Measurements from ENCODE around the gene CDK5R2.
"Not testable (repeated sequence)": the region's sequence is repeated elsewhere in the genome, so short reads cannot be mapped to it uniquely, and the experiment has no call there.

DNA sequence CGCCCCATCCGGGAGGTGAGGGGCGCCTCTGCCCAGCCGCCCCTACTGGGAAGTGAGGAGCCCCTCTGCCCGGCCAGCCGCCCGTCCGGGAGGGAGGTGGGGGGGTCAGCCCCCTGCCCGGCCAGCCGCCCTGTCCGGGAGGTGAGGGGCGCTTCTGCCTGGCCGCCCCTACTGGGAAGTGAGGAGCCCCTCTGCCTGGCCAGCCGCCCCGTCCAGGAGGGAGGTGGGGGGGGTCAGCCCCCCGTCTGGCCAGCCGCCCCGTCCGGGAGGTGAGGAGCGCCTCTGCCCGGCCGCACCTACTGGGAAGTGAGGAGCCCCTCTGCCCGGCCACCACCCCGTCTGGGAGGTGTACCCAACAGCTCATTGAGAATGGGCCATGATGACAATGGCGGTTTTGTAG is 27.7 kb upstream of the CDK5R2 start:
- TF ChIP-seq, protein P1, sequence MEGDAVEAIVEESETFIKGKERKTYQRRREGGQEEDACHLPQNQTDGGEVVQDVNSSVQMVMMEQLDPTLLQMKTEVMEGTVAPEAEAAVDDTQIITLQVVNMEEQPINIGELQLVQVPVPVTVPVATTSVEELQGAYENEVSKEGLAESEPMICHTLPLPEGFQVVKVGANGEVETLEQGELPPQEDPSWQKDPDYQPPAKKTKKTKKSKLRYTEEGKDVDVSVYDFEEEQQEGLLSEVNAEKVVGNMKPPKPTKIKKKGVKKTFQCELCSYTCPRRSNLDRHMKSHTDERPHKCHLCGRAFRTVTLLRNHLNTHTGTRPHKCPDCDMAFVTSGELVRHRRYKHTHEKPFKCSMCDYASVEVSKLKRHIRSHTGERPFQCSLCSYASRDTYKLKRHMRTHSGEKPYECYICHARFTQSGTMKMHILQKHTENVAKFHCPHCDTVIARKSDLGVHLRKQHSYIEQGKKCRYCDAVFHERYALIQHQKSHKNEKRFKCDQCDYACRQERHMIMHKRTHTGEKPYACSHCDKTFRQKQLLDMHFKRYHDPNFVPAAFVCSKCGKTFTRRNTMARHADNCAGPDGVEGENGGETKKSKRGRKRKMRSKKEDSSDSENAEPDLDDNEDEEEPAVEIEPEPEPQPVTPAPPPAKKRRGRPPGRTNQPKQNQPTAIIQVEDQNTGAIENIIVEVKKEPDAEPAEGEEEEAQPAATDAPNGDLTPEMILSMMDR (IDR thresholded peaks at IDR 0.05): not testable (repeated sequence)
- not testable (repeated sequence) for TF ChIP-seq RAD21 (conservative IDR thresholded peaks at IDR 0.05 in 1 of 2, IDR thresholded peaks at IDR 0.05 in 1 of 2); FOXS1 (CRISPR knock-in tag; IDR thresholded peaks at IDR 0.05); POLR2A (IDR thresholded peaks at IDR 0.05; ENCODE audit: low read length); KDM1A (IDR thresholded peaks at IDR 0.05; ENCODE audit: low read depth); ZSCAN20 (CRISPR knock-in tag; IDR thresholded peaks at IDR 0.05); NR3C1 (IDR thresholded peaks at IDR 0.05); RFX5 (IDR thresholded peaks at IDR 0.05); NFE2L2 (conservative IDR thresholded peaks at IDR 0.05; ENCODE audit: low read length)
- TF ChIP-seq, protein P2, sequence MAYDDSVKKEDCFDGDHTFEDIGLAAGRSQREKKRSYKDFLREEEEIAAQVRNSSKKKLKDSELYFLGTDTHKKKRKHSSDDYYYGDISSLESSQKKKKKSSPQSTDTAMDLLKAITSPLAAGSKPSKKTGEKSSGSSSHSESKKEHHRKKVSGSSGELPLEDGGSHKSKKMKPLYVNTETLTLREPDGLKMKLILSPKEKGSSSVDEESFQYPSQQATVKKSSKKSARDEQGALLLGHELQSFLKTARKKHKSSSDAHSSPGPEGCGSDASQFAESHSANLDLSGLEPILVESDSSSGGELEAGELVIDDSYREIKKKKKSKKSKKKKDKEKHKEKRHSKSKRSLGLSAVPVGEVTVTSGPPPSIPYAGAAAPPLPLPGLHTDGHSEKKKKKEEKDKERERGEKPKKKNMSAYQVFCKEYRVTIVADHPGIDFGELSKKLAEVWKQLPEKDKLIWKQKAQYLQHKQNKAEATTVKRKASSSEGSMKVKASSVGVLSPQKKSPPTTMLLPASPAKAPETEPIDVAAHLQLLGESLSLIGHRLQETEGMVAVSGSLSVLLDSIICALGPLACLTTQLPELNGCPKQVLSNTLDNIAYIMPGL (CRISPR knock-in tag; IDR thresholded peaks at IDR 0.05; ENCODE audit: borderline replicate concordance): not testable (repeated sequence)
- TF ChIP-seq, protein P3, sequence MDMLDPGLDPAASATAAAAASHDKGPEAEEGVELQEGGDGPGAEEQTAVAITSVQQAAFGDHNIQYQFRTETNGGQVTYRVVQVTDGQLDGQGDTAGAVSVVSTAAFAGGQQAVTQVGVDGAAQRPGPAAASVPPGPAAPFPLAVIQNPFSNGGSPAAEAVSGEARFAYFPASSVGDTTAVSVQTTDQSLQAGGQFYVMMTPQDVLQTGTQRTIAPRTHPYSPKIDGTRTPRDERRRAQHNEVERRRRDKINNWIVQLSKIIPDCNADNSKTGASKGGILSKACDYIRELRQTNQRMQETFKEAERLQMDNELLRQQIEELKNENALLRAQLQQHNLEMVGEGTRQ (IDR thresholded peaks at IDR 0.05): not testable (repeated sequence)

Data from A549 (cell line).